Peyer's patch (tissue), 4 donors: Measurements from ENCODE around the gene RTTN.

ENCODE experiments used
- CTCF ChIP-seq, 6 experiments: fragments of 450-650 bp in 4 of 6; fragments of 200-600 bp in 2 of 6; sonication (generic) in 1 of 6; IDR thresholded peaks; one replicate each; pipeline ENCODE4 v1.5.1; 2017 to 2019; ENCODE audit warnings: antibody characterized with exemption in 6 of 6, mild to moderate bottlenecking in 3 of 6, moderate library complexity in 1 of 6
- POLR2A ChIP-seq, 2 donors: fragments of 450-650 bp; IDR thresholded peaks; one replicate each; pipeline ENCODE4 v1.5.1; 2017; ENCODE audit warnings: antibody characterized with exemption in 2 of 2, mild to moderate bottlenecking in 2 of 2, moderate library complexity in 2 of 2

DNA sequence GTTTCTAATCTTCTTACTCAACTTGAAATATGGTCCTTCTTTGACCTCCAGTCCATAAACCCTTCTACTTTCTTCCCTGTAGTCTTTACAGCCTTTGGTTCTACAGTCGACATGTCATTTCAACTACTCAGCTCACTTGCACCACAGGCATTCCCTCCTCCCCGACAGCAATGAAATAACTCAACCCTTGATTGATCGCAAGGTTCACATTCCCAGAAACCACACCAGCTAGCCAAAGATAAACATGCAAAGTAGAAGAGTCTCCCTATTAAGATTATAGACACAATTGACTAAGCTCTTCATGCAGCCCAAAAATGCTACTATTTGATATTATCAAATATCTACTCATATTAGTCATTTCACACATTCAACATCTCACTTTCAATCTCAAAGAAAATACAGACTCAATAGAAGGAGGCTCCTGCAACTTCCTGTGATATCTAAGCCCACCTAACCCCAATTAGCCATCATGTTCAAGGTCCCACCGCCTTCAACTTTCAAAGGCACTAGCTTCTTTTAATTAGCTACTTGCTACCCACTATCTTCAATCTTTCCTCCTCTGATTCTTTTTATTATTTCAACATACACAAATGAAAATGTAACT is 50.8 kb downstream of the RTTN start:
- TF ChIP-seq CTCF (IDR thresholded peaks at IDR 0.05) (no peak), POLR2A (IDR thresholded peaks at IDR 0.05) (no peak)
